ENCODE results near the gene SLC4A9.

The SLC4A9 gene

GRCh38 chr5:140360101-140360500 lies at the start of gene SLC4A9:
Gene SLC4A9, plus strand, starts transcription at chr5:140360194. Its CDS starts 43 bp downstream, at chr5:140360237.
- peaks cover 16% of the 10 kb centered on the region for H3K4me1 Mint-ChIP-seq
- H3K27me3 Mint-ChIP-seq = peaks cover 2% of the 10 kb centered on the region
- no peaks in the 10 kb centered on the region for H3K36me3 Mint-ChIP-seq
- ATAC-seq (ENCODE audit: low read depth) (no peak), DNase-seq (ENCODE audit: low spot score in 2 of 2) (no peak)
- no peaks in the 10 kb centered on the region for H3K9me3 Mint-ChIP-seq
- H3K27ac Mint-ChIP-seq = no peak within 1 kb of the TSS
- no peak within 1 kb of the TSS for H3K4me3 Mint-ChIP-seq

- Mint-ChIP-seq H3K27me3 (peaks cover 8% of the 10 kb centered on the region), H3K9me3 (no peaks in the 10 kb centered on the region), H3K4me3 (no peak overlapping the region), H3K36me3 (no peaks in the 10 kb centered on the region), H3K4me1 (no peaks in the 10 kb centered on the region), H3K27ac (no peak overlapping the region)
- DNase-seq (ENCODE audit: low spot score in 2 of 2) (no peak), ATAC-seq (ENCODE audit: low read depth) (no peak)
These were observed 49.6 kb upstream of the SLC4A9 start for GRCh38 chr5:140310434-140310833.

GRCh38 chr5:140311011-140311467 lies 49.0 kb upstream of the SLC4A9 start:
- H3K4me1 Mint-ChIP-seq = no peaks in the 10 kb centered on the region
- ATAC-seq (ENCODE audit: low read depth) = no peak
- no peak overlapping the region for H3K27ac Mint-ChIP-seq
- H3K27me3 Mint-ChIP-seq = peaks cover 8% of the 10 kb centered on the region
- H3K4me3 Mint-ChIP-seq = no peak overlapping the region
- no peaks in the 10 kb centered on the region for H3K9me3 Mint-ChIP-seq
- no peaks in the 10 kb centered on the region for H3K36me3 Mint-ChIP-seq
- no peak for DNase-seq (ENCODE audit: low spot score in 2 of 2)

GRCh38 chr5:140312067-140312790 lies 47.8 kb upstream of the SLC4A9 start:
- H3K4me3 Mint-ChIP-seq = no peak overlapping the region
- no peaks in the 10 kb centered on the region for H3K9me3 Mint-ChIP-seq
- H3K36me3 Mint-ChIP-seq = no peaks in the 10 kb centered on the region
- H3K27ac Mint-ChIP-seq = no peak overlapping the region
- DNase-seq (ENCODE audit: low spot score in 2 of 2) (no peak), ATAC-seq (ENCODE audit: low read depth) (no peak)
- no peaks in the 10 kb centered on the region for H3K4me1 Mint-ChIP-seq
- peaks cover 6% of the 10 kb centered on the region for H3K27me3 Mint-ChIP-seq

- Mint-ChIP-seq H3K9me3 (no peaks in the 10 kb centered on the region), H3K4me1 (no peaks in the 10 kb centered on the region), H3K27ac (no peak overlapping the region), H3K4me3 (no peak overlapping the region), H3K27me3 (peaks cover 6% of the 10 kb centered on the region), H3K36me3 (no peaks in the 10 kb centered on the region)
- DNase-seq (ENCODE audit: low spot score in 2 of 2) (no peak), ATAC-seq (ENCODE audit: low read depth) (no peak)
These were observed 47.2 kb upstream of the SLC4A9 start for GRCh38 chr5:140312791-140313189.

GRCh38 chr5:140317859-140318258 lies 42.1 kb upstream of the SLC4A9 start:
- DNase-seq (ENCODE audit: low spot score in 2 of 2) = no peak
- no peak overlapping the region for H3K27ac Mint-ChIP-seq
- no peak overlapping the region for H3K4me3 Mint-ChIP-seq
- ATAC-seq (ENCODE audit: low read depth) = no peak
- H3K4me1 Mint-ChIP-seq = no peaks in the 10 kb centered on the region
- H3K27me3 Mint-ChIP-seq = no peaks in the 10 kb centered on the region
- no peaks in the 10 kb centered on the region for H3K9me3 Mint-ChIP-seq
- H3K36me3 Mint-ChIP-seq = peaks cover 1% of the 10 kb centered on the region

- ATAC-seq (ENCODE audit: low read depth) (no peak), DNase-seq (ENCODE audit: low spot score in 2 of 2) (no peak)
- no peaks in the 10 kb centered on the region for H3K27me3 Mint-ChIP-seq
- no peaks in the 10 kb centered on the region for H3K9me3 Mint-ChIP-seq
- no peak overlapping the region for H3K4me3 Mint-ChIP-seq
- H3K27ac Mint-ChIP-seq = no peak overlapping the region
- no peaks in the 10 kb centered on the region for H3K4me1 Mint-ChIP-seq
- H3K36me3 Mint-ChIP-seq = peaks cover 1% of the 10 kb centered on the region
These were observed 41.2 kb upstream of the SLC4A9 start for GRCh38 chr5:140318792-140319191.

- Mint-ChIP-seq H3K27ac (no peak overlapping the region), H3K27me3 (no peaks in the 10 kb centered on the region), H3K4me3 (no peak overlapping the region), H3K4me1 (no peaks in the 10 kb centered on the region), H3K36me3 (peaks cover 1% of the 10 kb centered on the region), H3K9me3 (no peaks in the 10 kb centered on the region)
- no peak for DNase-seq (ENCODE audit: low spot score in 2 of 2)
- ATAC-seq (ENCODE audit: low read depth) = no peak
These were observed 40.2 kb upstream of the SLC4A9 start for GRCh38 chr5:140319833-140320232.

- Mint-ChIP-seq H3K27ac (no peak overlapping the region), H3K9me3 (no peaks in the 10 kb centered on the region), H3K4me1 (no peaks in the 10 kb centered on the region), H3K36me3 (peaks cover 1% of the 10 kb centered on the region), H3K27me3 (no peaks in the 10 kb centered on the region), H3K4me3 (no peak overlapping the region)
- ATAC-seq (ENCODE audit: low read depth) = no peak
- no peak for DNase-seq (ENCODE audit: low spot score in 2 of 2)
These were observed 38.2 kb upstream of the SLC4A9 start for GRCh38 chr5:140321796-140322195.

- Mint-ChIP-seq H3K27ac (no peak overlapping the region), H3K4me3 (no peak overlapping the region), H3K36me3 (peaks cover 1% of the 10 kb centered on the region), H3K4me1 (no peaks in the 10 kb centered on the region), H3K9me3 (no peaks in the 10 kb centered on the region), H3K27me3 (no peaks in the 10 kb centered on the region)
- DNase-seq (ENCODE audit: low spot score in 2 of 2) = no peak
- ATAC-seq (ENCODE audit: low read depth) = no peak
These were observed 37.0 kb upstream of the SLC4A9 start for GRCh38 chr5:140322751-140323731.

GRCh38 chr5:140324041-140324600 lies 35.9 kb upstream of the SLC4A9 start:
- H3K27ac Mint-ChIP-seq = no peak overlapping the region
- ATAC-seq (ENCODE audit: low read depth) (no peak), DNase-seq (ENCODE audit: low spot score in 2 of 2) (no peak)
- H3K4me1 Mint-ChIP-seq = no peaks in the 10 kb centered on the region
- H3K9me3 Mint-ChIP-seq = no peaks in the 10 kb centered on the region
- no peak overlapping the region for H3K4me3 Mint-ChIP-seq
- H3K27me3 Mint-ChIP-seq = no peaks in the 10 kb centered on the region
- H3K36me3 Mint-ChIP-seq = peaks cover 1% of the 10 kb centered on the region

GRCh38 chr5:140324617-140325241 lies 35.3 kb upstream of the SLC4A9 start:
- no peaks in the 10 kb centered on the region for H3K27me3 Mint-ChIP-seq
- no peaks in the 10 kb centered on the region for H3K4me1 Mint-ChIP-seq
- peaks cover 1% of the 10 kb centered on the region for H3K36me3 Mint-ChIP-seq
- no peaks in the 10 kb centered on the region for H3K9me3 Mint-ChIP-seq
- H3K27ac Mint-ChIP-seq = no peak overlapping the region
- ATAC-seq (ENCODE audit: low read depth) = no peak
- no peak for DNase-seq (ENCODE audit: low spot score in 2 of 2)
- H3K4me3 Mint-ChIP-seq = no peak overlapping the region

- DNase-seq (ENCODE audit: low spot score in 2 of 2) (no peak), ATAC-seq (ENCODE audit: low read depth) (no peak)
- H3K4me1 Mint-ChIP-seq = no peaks in the 10 kb centered on the region
- no peaks in the 10 kb centered on the region for H3K27me3 Mint-ChIP-seq
- no peaks in the 10 kb centered on the region for H3K9me3 Mint-ChIP-seq
- no peak overlapping the region for H3K4me3 Mint-ChIP-seq
- H3K27ac Mint-ChIP-seq = no peak overlapping the region
- H3K36me3 Mint-ChIP-seq = peaks cover 1% of the 10 kb centered on the region
These were observed 34.5 kb upstream of the SLC4A9 start for GRCh38 chr5:140325486-140325885.

GRCh38 chr5:140327589-140327988 lies 32.4 kb upstream of the SLC4A9 start:
- Mint-ChIP-seq H3K36me3 (peaks cover 4% of the 10 kb centered on the region), H3K27me3 (peaks cover 2% of the 10 kb centered on the region), H3K4me1 (no peaks in the 10 kb centered on the region), H3K9me3 (no peaks in the 10 kb centered on the region), H3K27ac (no peak overlapping the region), H3K4me3 (no peak overlapping the region)
- ATAC-seq (ENCODE audit: low read depth) (no peak), DNase-seq (ENCODE audit: low spot score in 2 of 2) (no peak)
